Mucosa of gallbladder (tissue), 1 donor: ENCODE results near the gene ABCG1. TPM values are rescaled to one million over a fixed set of nuclear protein-coding genes. Genes with fewer than 3 reads are reported as not detected.
A peak's percentile ranks its signal among the peaks of the same experiment; 100 is the strongest.

Experiments used
- DNase-seq: peaks from one replicate; pipeline ENCODE4 v3.0.0-alpha.2; 2020; ENCODE audit warnings: low spot score
- total RNA-seq: library from RNA; stranded (reverse); gene quantifications from one replicate; pipeline ENCODE4 v1.2.1, GENCODE V29; 2021
- donor health status: DM: no; HTN: no; CAD: no.

The ABCG1 gene
- total RNA-seq, 1 donor from 2014 or later, result 19.5 TPM

- DNase-seq, result no peak
These were observed 13.4 kb downstream of the ABCG1 start for GRCh38 chr21:42232176-42232825.

GRCh38 chr21:42233067-42233961, 14.4 kb downstream of the ABCG1 start:
- peak; percentile 70 for DNase-seq

DNA sequence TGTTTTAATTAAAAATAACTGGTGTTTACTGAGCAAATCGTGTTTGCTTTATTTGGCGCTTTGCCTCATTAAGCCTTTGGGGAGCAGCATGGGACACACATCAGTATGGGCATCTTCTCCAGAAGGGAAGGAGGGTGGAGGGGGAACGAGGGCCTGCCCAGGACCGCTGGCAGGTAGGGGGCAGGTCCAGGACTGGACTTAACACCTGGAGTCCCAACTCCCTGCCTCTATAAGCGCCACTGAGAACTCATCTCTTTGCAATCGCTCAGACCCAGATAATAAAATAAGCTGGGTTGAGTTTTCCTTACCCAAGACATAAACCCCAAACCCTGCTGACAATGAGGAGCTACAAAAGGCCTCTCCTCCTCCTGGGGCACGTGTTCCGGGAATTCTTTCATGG, 15.1 kb downstream of the ABCG1 start:
- DNase-seq, result no peak

- peak; percentile 69 for DNase-seq
These were observed 15.7 kb downstream of the ABCG1 start for GRCh38 chr21:42234464-42235241.

- DNase-seq, result no peak
These were observed 16.7 kb downstream of the ABCG1 start for GRCh38 chr21:42235593-42235992.

GRCh38 chr21:42236014-42236413, 17.1 kb downstream of the ABCG1 start:
- no peak for DNase-seq

- DNase-seq, result no peak
These were observed 17.8 kb downstream of the ABCG1 start for GRCh38 chr21:42236693-42237092.

GRCh38 chr21:42237161-42237560, 18.2 kb downstream of the ABCG1 start:
- DNase-seq, result no peak

- DNase-seq, result no peak
These were observed 18.6 kb downstream of the ABCG1 start for GRCh38 chr21:42237577-42237976.

- DNase-seq, result no peak
These were observed 19.4 kb downstream of the ABCG1 start for GRCh38 chr21:42238185-42238934.

GRCh38 chr21:42239556-42239955, 20.6 kb downstream of the ABCG1 start:
- DNase-seq, result no peak

DNA sequence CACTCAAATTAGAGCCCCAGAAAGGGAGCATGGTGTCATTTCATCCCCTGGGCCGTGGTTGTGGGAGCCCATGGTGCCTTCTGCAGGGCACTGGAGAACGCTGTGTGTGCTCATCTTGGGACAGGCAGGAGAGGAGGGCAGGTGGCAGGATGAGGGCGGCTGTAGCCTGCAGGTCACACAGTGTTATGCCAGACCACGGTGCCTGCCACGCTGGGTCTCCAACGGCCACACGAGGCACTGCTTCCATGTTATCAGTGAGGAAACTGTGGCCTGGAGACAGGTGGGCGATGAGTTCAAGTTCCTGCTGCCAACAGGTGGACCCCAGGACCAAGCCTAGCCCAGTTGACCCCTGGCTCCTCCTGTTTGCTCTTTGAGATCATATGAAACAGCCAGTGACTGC, 21.0 kb downstream of the ABCG1 start:
- no peak for DNase-seq

GRCh38 chr21:42242611-42243010, 23.7 kb downstream of the ABCG1 start:
- DNase-seq, result no peak

GRCh38 chr21:42243026-42243425, 24.1 kb downstream of the ABCG1 start:
- no peak for DNase-seq

GRCh38 chr21:42245331-42246193, 26.6 kb downstream of the ABCG1 start:
- DNase-seq, result no peak

DNA sequence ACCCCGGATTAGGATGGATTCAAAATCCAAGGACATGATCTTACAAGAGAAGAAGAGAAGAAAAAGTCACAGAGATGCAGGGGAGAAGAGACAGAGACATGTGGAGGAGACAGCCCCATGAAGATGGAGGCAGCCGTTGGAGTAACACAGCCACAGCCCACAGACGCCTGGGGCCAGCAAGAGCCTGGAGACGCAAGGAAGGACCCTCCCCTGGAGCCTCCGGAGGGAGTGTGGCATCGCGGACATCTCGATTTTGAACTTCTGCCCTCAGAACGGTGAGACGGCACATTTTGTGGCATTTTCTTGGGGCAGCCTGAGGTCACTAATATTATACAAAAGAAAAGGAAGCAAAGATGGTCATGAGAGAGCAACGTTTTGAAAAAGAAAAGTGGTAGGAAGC, 28.8 kb downstream of the ABCG1 start:
- DNase-seq, result no peak

GRCh38 chr21:42248241-42248640, 29.3 kb downstream of the ABCG1 start:
- no peak for DNase-seq

GRCh38 chr21:42248783-42249597, 30.1 kb downstream of the ABCG1 start:
- no peak for DNase-seq
